Measurements from ENCODE around the gene AKT1.
"Not testable (repeated sequence)": the region's sequence is repeated elsewhere in the genome, so short reads cannot be mapped to it uniquely, and the experiment has no call there.

The AKT1 gene

GRCh38 chr14:104731320-104732294 is 63.9 kb downstream of the AKT1 start:
- no peaks in the 10 kb centered on the region for H3K4me1 Mint-ChIP-seq (ENCODE audit: low read depth)
- H3K36me3 Mint-ChIP-seq (ENCODE audit: low read depth) = no peaks in the 10 kb centered on the region
- DNase-seq = no peak
- no peaks in the 10 kb centered on the region for H3K27me3 Mint-ChIP-seq
- H3K27ac Mint-ChIP-seq = no peak overlapping the region
- no peaks in the 10 kb centered on the region for H3K9me3 Mint-ChIP-seq
- no peak overlapping the region for H3K4me3 Mint-ChIP-seq

DNA sequence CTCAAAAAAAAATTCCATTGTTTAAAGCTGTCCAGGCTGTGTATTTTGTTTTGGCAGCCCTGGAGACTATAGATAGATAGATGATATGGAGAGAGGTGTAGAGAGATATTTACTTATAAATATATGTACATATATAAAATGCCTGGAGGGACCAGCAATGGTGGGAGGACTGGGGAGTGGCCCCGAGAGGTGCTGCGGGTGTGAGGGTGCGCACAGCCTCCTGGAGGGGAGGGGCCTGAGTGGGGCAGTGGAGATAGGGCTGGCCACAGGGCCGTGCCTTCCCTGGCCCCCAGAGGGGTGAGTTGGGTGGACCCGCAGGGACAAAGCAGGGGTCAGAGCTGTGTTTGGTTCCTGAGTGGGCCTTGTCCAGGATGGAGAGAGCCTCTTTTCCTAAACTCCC is 65.1 kb downstream of the AKT1 start:
- no peak for DNase-seq
- no peaks in the 10 kb centered on the region for H3K4me1 Mint-ChIP-seq (ENCODE audit: low read depth)
- no peaks in the 10 kb centered on the region for H3K36me3 Mint-ChIP-seq (ENCODE audit: low read depth)
- H3K9me3 Mint-ChIP-seq = no peaks in the 10 kb centered on the region
- no peak overlapping the region for H3K27ac Mint-ChIP-seq
- no peaks in the 10 kb centered on the region for H3K27me3 Mint-ChIP-seq
- no peak overlapping the region for H3K4me3 Mint-ChIP-seq

DNA sequence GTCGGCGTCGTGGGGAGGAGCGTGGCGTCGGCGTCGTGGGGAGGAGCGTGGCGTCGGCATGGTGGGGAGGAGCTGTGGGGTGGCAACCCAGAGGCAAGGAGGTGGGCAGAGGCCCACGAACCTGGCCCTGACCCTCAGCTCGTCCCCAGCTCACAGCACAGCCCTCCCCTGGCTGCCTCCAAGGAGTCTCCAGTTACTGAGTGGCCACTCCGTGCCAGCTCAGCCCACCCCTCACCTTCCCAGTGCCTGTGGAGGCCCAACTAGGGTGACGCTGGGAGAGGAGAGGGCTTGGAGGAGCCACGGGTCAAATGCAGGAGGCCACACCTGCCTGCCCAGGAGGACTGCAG is 65.7 kb downstream of the AKT1 start:
- Mint-ChIP-seq H3K4me3 (no peak overlapping the region), H3K36me3 (ENCODE audit: low read depth) (no peaks in the 10 kb centered on the region)
- no peak for DNase-seq

DNA sequence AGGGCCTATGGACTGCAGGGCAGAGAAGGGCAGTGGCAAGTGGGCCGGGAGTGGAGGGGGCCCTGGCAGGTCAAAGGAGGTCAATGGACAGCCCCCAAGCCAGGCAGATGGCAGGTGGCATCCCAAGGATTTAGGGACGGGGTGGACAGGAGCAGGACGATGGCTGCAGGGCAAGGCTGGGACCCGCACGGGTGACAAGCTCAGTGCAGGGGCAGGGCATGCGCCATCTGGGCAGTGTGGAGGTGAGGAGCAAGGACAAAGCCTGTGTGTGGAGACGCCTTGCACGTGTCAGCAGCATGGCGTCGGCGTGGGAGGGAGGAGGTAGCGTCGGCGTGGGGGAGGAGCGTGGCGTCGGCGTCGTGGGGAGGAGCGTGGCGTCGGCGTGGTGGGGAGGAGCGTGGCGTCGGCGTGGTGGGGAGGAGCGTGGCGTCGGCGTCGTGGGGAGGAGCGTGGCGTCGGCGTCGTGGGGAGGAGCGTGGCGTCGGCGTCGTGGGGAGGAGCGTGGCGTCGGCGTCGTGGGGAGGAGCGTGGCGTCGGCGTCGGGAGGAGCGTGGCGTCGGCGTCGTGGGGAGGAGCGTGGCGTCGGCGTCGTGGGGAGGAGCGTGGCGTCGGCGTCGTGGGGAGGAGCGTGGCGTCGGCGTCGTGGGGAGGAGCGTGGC is 66.2 kb downstream of the AKT1 start:
- not testable (repeated sequence) for H3K9me3 Mint-ChIP-seq; H3K27me3 Mint-ChIP-seq; H3K4me1 Mint-ChIP-seq (ENCODE audit: low read depth); DNase-seq; H3K4me3 Mint-ChIP-seq; H3K36me3 Mint-ChIP-seq (ENCODE audit: low read depth)
- peak overlapping the region; percentile 55 for H3K27ac Mint-ChIP-seq

More for the DNA sequence above, 65.7 kb downstream of the AKT1 start:
- no peaks in the 10 kb centered on the region for H3K4me1 Mint-ChIP-seq (ENCODE audit: low read depth)
- no peaks in the 10 kb centered on the region for H3K9me3 Mint-ChIP-seq
- no peaks in the 10 kb centered on the region for H3K27me3 Mint-ChIP-seq
- H3K27ac Mint-ChIP-seq = no peak overlapping the region

DNA sequence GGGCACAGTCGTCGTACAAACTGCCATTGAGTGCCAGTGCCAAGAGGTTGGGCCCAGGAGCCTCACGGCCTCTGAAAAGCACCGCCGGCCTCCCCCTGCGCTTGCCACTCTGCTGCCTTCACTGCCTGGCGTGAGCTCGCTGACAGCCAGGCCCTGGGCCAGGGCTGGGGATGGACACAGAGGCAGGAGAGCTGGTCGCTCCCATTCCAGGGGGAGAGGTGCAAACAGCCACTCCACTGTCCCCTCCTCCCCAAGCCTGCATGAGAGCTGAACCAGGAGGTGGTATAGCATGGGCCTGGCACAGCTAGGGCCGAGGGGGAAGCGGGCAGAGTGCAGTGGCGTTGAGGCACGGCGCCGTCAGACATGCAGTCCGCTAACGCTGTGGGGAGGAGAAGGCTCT is 66.9 kb downstream of the AKT1 start:
- Mint-ChIP-seq H3K4me1 (ENCODE audit: low read depth) (no peaks in the 10 kb centered on the region), H3K4me3 (no peak overlapping the region), H3K27me3 (no peaks in the 10 kb centered on the region), H3K36me3 (ENCODE audit: low read depth) (no peaks in the 10 kb centered on the region), H3K9me3 (no peaks in the 10 kb centered on the region), H3K27ac (no peak overlapping the region)
- DNase-seq = no peak

GRCh38 chr14:104726600-104727451 is 68.7 kb downstream of the AKT1 start:
- Mint-ChIP-seq H3K27ac (no peak overlapping the region), H3K27me3 (no peaks in the 10 kb centered on the region), H3K4me1 (ENCODE audit: low read depth) (no peaks in the 10 kb centered on the region), H3K36me3 (ENCODE audit: low read depth) (no peaks in the 10 kb centered on the region), H3K4me3 (no peak overlapping the region), H3K9me3 (no peaks in the 10 kb centered on the region)
- no peak for DNase-seq

DNA sequence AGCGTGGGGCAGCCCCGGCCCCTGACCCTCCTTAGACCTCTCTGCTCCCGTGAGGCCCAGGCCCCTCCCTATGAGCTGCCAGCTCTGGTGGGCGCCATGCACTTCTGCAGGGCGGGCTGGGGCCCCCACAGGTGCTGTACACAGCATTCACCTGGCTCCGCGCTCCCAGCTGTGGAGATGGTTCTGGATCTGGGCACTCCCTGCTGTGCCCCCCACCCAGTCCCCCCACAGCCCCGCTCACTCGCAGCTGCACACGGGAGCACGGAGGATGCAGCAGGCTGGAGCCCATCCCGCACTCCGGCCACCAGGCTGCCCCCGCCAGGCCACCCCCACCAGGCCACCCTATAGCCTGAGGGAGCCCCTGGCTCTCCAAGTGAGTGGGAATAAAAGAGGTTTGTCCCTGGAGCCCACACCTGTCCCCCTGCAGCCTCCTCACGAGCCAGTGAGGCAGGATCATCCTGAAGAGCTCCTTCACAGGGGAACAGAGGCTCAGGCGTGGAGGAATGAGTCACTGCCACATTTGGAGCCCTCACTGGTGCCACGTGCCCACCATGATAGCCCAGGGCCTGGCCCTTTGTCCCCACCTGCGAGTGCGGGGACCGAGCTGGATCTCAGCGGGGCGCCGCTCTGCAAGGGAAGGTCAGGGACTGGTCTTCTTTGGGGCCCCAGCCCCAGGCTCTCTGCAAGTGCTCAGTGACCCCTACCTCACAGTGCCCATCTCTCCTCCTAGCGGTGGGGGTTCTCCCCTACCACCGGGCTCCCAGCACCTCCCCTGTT is 69.6 kb downstream of the AKT1 start:
- Mint-ChIP-seq H3K4me3 (no peak overlapping the region), H3K27ac (no peak overlapping the region), H3K9me3 (no peaks in the 10 kb centered on the region), H3K27me3 (no peaks in the 10 kb centered on the region), H3K36me3 (ENCODE audit: low read depth) (peaks cover 5% of the 10 kb centered on the region), H3K4me1 (ENCODE audit: low read depth) (no peaks in the 10 kb centered on the region)
- DNase-seq = no peak

DNA sequence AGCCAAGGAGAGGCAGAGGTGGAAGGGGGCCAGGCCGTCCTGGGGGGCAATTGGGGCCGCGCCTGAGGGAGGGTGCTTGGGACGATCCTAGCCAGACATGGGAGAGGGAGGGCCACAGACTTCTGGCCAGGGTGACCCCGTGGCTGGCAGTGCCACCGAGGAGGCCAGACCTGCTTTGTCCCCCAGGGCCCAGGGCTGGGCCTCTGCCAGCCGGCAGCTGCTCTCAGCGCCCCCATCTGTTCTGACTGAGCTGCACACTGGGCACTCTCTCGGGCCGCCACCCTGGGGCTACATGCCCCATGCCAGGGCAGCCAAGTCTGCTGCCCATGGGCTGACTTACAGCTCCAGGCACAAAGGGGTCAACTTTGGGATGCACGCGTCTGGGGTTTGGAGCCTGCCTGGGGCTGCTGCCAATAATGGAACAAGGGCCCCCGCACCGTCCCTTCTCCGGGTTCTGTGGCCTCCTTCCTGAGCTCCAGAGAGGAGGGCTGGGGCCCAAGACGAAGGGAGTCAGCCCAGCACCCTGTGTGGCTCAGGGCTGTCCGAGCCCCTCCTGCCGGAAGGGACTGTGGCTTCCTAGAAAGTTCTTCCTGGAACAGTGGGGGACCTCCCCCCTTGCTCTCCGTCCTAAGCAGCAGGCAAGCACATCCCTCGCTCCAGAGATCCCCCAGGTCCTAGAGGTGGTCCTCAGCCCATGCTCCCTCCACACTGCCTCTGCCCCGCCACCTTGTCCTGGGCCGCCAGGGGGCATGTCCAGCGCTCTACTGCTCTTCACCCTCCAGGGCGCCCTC is 70.4 kb downstream of the AKT1 start:
- no peak for DNase-seq
- no peak overlapping the region for H3K27ac Mint-ChIP-seq
- peaks cover 5% of the 10 kb centered on the region for H3K36me3 Mint-ChIP-seq (ENCODE audit: low read depth)
- no peaks in the 10 kb centered on the region for H3K27me3 Mint-ChIP-seq
- H3K4me1 Mint-ChIP-seq (ENCODE audit: low read depth) = no peaks in the 10 kb centered on the region
- H3K9me3 Mint-ChIP-seq = no peaks in the 10 kb centered on the region
- peak overlapping the region; percentile 53 for H3K4me3 Mint-ChIP-seq

GRCh38 chr14:104724407-104724980 is 71.1 kb downstream of the AKT1 start:
- no peaks in the 10 kb centered on the region for H3K4me1 Mint-ChIP-seq (ENCODE audit: low read depth)
- no peaks in the 10 kb centered on the region for H3K27me3 Mint-ChIP-seq
- no peaks in the 10 kb centered on the region for H3K9me3 Mint-ChIP-seq
- peaks cover 11% of the 10 kb centered on the region for H3K36me3 Mint-ChIP-seq (ENCODE audit: low read depth)
- H3K27ac Mint-ChIP-seq = no peak overlapping the region
- DNase-seq = peak; percentile 54
- H3K4me3 Mint-ChIP-seq = peak overlapping the region; percentile 53

DNA sequence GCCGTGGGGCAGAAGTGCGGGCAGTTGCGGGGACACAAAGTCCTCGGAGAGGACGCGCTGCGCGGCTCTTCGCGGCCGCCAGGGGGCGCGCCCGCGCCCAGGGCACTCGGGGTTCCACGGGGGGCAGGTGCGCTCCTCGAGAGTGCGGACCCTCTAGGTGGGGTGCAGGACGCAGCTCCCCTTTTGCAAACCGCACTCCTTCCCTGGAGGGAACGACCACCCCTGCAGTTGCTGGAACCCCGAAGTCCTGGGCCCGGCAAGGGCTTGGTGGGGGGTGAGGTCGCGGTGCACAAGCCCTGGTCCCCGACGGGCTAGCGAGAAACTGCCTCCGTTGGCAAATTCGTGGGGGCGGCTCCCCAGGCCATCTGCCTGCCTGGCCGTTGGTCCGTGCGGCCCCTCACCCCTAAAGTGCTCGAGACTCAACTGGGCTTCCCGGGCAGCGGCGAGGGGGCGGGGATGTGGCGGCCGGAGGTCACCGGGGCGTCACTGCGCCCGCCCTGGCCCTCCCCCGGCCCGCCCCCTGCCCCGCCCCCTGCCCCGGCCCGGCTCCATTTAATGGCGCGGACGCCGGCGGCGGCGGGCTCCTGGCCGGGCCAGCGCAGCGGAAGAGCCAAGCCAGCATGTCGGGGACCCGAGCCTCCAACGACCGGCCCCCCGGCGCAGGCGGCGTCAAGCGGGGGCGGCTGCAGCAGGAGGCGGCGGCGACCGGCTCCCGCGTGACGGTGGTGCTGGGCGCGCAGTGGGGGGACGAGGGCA is 71.7 kb downstream of the AKT1 start, which contains the start of gene ADSS1:
ADSS1 (plus strand) TSS at position 579 of the 756 bp plus-strand sequence; CDS start at position 621, 42 bp downstream.
- Mint-ChIP-seq H3K27me3 (no peaks in the 10 kb centered on the region), H3K4me3 (peak within 1 kb of the TSS; percentile 67), H3K9me3 (no peaks in the 10 kb centered on the region), H3K36me3 (ENCODE audit: low read depth) (peaks cover 14% of the 10 kb centered on the region), H3K4me1 (ENCODE audit: low read depth) (no peaks in the 10 kb centered on the region), H3K27ac (no peak within 1 kb of the TSS)
- DNase-seq = peak; percentile 85

GRCh38 chr14:104722938-104723650 is 72.5 kb downstream of the AKT1 start:
- Mint-ChIP-seq H3K36me3 (ENCODE audit: low read depth) (peaks cover 19% of the 10 kb centered on the region), H3K4me1 (ENCODE audit: low read depth) (no peaks in the 10 kb centered on the region), H3K4me3 (no peak overlapping the region), H3K27me3 (no peaks in the 10 kb centered on the region), H3K9me3 (no peaks in the 10 kb centered on the region), H3K27ac (no peak overlapping the region)
- DNase-seq = no peak

All from activated T-cell treated with anti-CD3 and anti-CD28 coated beads, Interleukin-2, amount 50 U/mL, for 24 hours (primary cell).